K562 (cell line): ENCODE measurements around the gene AXIN2. TPM values are rescaled to one million over a fixed set of nuclear protein-coding genes. Genes with fewer than 3 reads are reported as not detected.

Source experiments
- CCNT2 ChIP-seq: IDR thresholded peaks from 2 replicates; pipeline ENCODE4 v1.6.1; 2011; ENCODE audit warnings: borderline replicate concordance, low read depth, mild to moderate bottlenecking, moderate library complexity, mixed read lengths, low read length; ENCODE audit not compliant: insufficient read length; ENCODE audit errors: extremely low read depth
- CXXC5 ChIP-seq: fragments of 250-450 bp; sonication (Bioruptor Pico); IDR thresholded peaks from 2 replicates; pipeline ENCODE4 v1.8.0; 2022; ENCODE audit warnings: inconsistent platforms, mild to moderate bottlenecking, moderate library complexity
- E2F6 ChIP-seq, 2 experiments: IDR thresholded peaks; 2 replicates each; pipeline ENCODE4 v1.6.1; 2011; ENCODE audit warnings: borderline replicate concordance in 1 of 2, control low read depth in 1 of 2, low read depth in 1 of 2, low read length in 1 of 2, mild to moderate bottlenecking in 1 of 2, mixed read lengths in 1 of 2, moderate library complexity in 1 of 2; ENCODE audit not compliant: insufficient read depth in 1 of 2, insufficient read length in 1 of 2, poor library complexity in 1 of 2, severe bottlenecking in 1 of 2; ENCODE audit errors: extremely low read depth in 1 of 2
- EGR1 ChIP-seq: fragments of 450-650 bp; conservative IDR thresholded peaks from 2 replicates; pipeline ENCODE4 v1.6.1; 2017; ENCODE audit warnings: mild to moderate bottlenecking
- EP300 ChIP-seq: IDR thresholded peaks from 2 replicates; pipeline ENCODE4 v1.6.1; 2012; ENCODE audit warnings: low read length, improper control_type of control experiment
- KHSRP ChIP-seq: fragments of 450-650 bp; IDR thresholded peaks from 2 replicates; pipeline ENCODE4 v1.6.1; 2017
- KLF16 ChIP-seq: IDR thresholded peaks from 2 replicates; pipeline ENCODE4 v1.6.1; 2016; ENCODE audit warnings: antibody characterized with exemption
- MGA ChIP-seq: fragments of 450-650 bp; IDR thresholded peaks from 2 replicates; pipeline ENCODE4 v1.6.1; 2016; ENCODE audit warnings: mild to moderate bottlenecking, moderate library complexity
- MNT ChIP-seq, 2 experiments: fragments of 450-650 bp; conservative IDR thresholded peaks; 2 replicates each; pipeline ENCODE4 v1.6.1; 2017; ENCODE audit warnings: mild to moderate bottlenecking in 2 of 2, moderate library complexity in 2 of 2
- MXI1 ChIP-seq: IDR thresholded peaks from 2 replicates; pipeline ENCODE4 v1.6.1; 2011; ENCODE audit warnings: low read depth, mild to moderate bottlenecking, improper control_type of control experiment, low read length
- RBFOX2 ChIP-seq: fragments of 200-400 bp; formaldehyde crosslinking; IDR thresholded peaks from 2 replicates; pipeline ENCODE4 v1.6.1; 2017; ENCODE audit warnings: low read depth, mild to moderate bottlenecking, low read length, moderate library complexity
- TCF7L2 ChIP-seq: fragments of 150-350 bp; IDR thresholded peaks from 2 replicates; pipeline ENCODE4 v1.6.1; 2016; ENCODE audit warnings: low read depth, mild to moderate bottlenecking, low read length, moderate library complexity
- ZNF217 ChIP-seq: sonication (generic); formaldehyde crosslinking; IDR thresholded peaks from 2 replicates; pipeline ENCODE4 v1.8.0; 2022; ENCODE audit warnings: mild to moderate bottlenecking, missing genetic modification reagents
- polyA plus RNA-seq, 8 experiments: library from polyadenylated mRNA; depleted of rRNA in 4 of 8; stranded (reverse) in 5 of 8; unstranded in 3 of 8; fragments of >200 nt; fragmentation: Nextera tagmentation in 2 of 8; fragmentation: Illumina TruSeq in 1 of 8; extraction: Ambion mirVana in 2 of 8; extraction: Trizol in 1 of 8; gene quantifications; 2 replicates each; pipeline versions ENCODE4 v1.2.1 to v1.2.3, GENCODE V29; 2011 to 2014; ENCODE audit warnings: inconsistent platforms in 1 of 8, missing spikeins in 1 of 8
- total RNA-seq, 7 experiments: library from RNA; depleted of rRNA in 6 of 7; stranded (reverse); fragments of >200 nt in 6 of 7; fragmentation: Illumina TruSeq in 2 of 7; extraction: Trizol in 2 of 7; gene quantifications; 2 replicates each; pipeline versions ENCODE4 v1.2.1 to v1.2.3, GENCODE V29; 2011 to 2021; ENCODE audit warnings: low replicate concordance in 1 of 7

Gene AXIN2
- total and polyA plus RNA-seq, 9 of the 15 experiments (the other 6 are each of a cell fraction or from before 2014, with no cell fraction given) = 0.21 to 3.3 (median 1.2) TPM

- TF ChIP-seq MGA (peak; percentile 88), TCF7L2 (peak; percentile 92), MNT (conservative IDR thresholded peaks at IDR 0.05) (peak in 1 of 2 experiments; percentile 54; a peak in 2 of 4 replicates), CCNT2 (peak; percentile 67), ZNF217 (CRISPR knock-in tag) (no peak), EP300 (no peak), EGR1 (peak; percentile 56), CXXC5 (CRISPR knock-in tag) (peak; percentile 76), RBFOX2 (0 out of 2 replicates have a peak, but pooled peaks have one; percentile 35), MXI1 (no peak), E2F6 (IDR thresholded peaks at IDR 0.05; ENCODE audit: borderline replicate concordance in 1 of 2, extremely low read depth in 1 of 2, insufficient read depth in 1 of 2, insufficient read length in 1 of 2, low read depth in 1 of 2, low read length in 1 of 2, poor library complexity in 1 of 2, severe bottlenecking in 1 of 2) (peak; percentile 41 to 86), KLF16 (0 out of 2 replicates have a peak, but pooled peaks have one; percentile 11), KHSRP (no peak)
Observed at GRCh38 chr17:65561452-65562205, at the start of gene AXIN2 (continued).
